Urinary bladder (tissue), 4 donors: ENCODE data around the gene TAS2R1. TPM values are rescaled to one million over a fixed set of nuclear protein-coding genes. Genes with fewer than 3 reads are reported as not detected.

Experiments used
- DNase-seq: peaks from one replicate; pipeline ENCODE4 v3.0.0-alpha.2; 2015; ENCODE audit errors: extremely low spot score
- H3K27ac ChIP-seq: one replicate; pipeline ENCODE4 v1.5.1; 2013; ENCODE audit warnings: low read depth, mild to moderate bottlenecking, moderate library complexity
- H3K36me3 ChIP-seq: one replicate; pipeline ENCODE4 v1.6.1; 2013; ENCODE audit warnings: mild to moderate bottlenecking, moderate library complexity; ENCODE audit not compliant: insufficient read depth
- H3K4me1 ChIP-seq: one replicate; pipeline ENCODE4 v1.6.1; 2013; ENCODE audit warnings: mild to moderate bottlenecking, moderate library complexity; ENCODE audit not compliant: insufficient read depth
- H3K4me3 ChIP-seq: one replicate; pipeline ENCODE4 v1.5.1; 2013; ENCODE audit warnings: low read depth, low read length
- WGBS: extraction: QIAGEN DNeasy Blood & Tissue Kit; methylation state at CpG from one replicate; pipeline ENCODE4 v1.1.7; 2013; 5-methylcytosine and 5-hydroxymethylcytosine counted together
- polyA plus RNA-seq: library from polyadenylated mRNA; stranded (reverse); fragments of 200-250 nt; gene quantifications from one replicate; pipeline ENCODE4 v1.2.3, GENCODE V29; 2013
- total RNA-seq: library from RNA; depleted of rRNA; stranded (reverse); fragments of >200 nt; gene quantifications from one replicate; pipeline ENCODE4 v1.2.3, GENCODE V29; 2014
- donor health status: healthy with polysubstance abuse.
- donor health status: healthy.

Gene TAS2R1
- total and polyA plus RNA-seq, 2 donors, result not detected

DNA sequence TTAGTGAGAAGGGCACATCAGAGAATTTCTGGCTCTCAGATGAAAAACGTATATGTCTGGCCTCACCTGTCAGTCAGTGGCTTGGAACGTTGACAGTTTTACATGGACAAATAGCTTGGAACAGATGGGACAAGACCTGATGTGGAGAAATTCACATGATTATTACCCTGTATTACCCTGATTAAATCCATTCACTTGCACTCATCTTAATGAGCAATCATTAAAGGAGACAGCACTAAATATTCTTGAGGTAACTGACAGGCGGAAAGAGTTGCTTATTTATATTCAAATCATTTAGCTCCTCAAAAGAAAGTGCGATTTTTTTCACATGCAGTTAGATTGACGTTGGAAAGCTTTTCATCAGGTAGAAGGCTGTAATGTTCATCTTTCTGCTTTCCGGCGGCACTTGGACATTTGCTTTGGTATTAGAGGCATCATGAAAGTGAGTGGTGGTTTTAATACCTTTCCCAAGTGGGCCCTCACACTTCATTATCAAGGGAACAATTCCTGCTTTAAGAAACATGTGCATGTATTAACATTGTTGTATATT, 11.7 kb upstream of the TAS2R1 start:
- no peak for DNase-seq
- Histone ChIP-seq H3K4me1 (no peaks in the 10 kb centered on the region), H3K27ac (no peak overlapping the region), H3K4me3 (no peak overlapping the region), H3K36me3 (no peaks in the 10 kb centered on the region)
- WGBS, result 84% methylated on average over 7 of the region's 7 CpGs

DNA sequence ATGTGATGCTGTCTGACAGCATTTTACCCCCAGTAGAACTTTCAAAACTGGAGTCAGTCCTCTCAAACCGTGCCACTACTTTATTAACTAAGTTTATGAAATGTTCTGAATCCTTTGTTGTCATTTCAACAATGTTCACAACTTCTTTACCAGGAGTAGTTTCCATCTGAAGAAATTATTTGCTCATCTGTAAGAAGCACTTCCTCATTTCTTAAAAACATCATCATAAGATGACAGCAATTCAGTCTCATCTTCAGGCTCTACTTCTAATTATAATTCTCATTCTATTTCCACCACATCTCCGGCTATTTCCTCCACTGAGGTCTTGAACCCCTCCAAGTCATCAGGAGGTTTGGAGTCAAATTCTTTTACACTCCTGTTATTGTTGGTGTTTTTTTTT, 2.3 kb upstream of the TAS2R1 start:
- Histone ChIP-seq H3K4me1 (no peaks in the 10 kb centered on the region), H3K36me3 (no peaks in the 10 kb centered on the region), H3K4me3 (no peak overlapping the region), H3K27ac (no peak overlapping the region)
- DNase-seq, result no peak
- 78% methylated on average over 2 of the region's 2 CpGs for WGBS

DNA sequence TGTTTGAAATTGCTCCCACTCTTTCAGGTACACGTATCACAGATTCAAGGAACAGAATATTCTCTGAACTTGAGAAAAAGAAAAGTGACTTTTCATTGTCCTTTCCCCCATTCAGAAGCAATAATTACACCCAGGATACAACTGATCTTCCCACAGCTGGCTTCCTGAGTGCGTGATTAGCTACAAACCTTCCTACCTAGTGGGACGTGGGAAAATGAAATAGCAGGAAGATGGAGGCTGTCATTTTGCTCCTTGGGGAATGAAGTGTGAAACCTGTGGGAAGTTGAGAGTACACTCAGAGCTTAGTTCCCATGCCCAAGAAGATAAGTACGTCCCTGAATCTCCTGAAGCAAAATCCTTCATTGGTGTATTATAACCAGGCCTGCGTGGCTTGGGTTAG, 2.6 kb downstream of the TAS2R1 start:
- DNase-seq, result no peak
- Histone ChIP-seq H3K4me3 (no peak overlapping the region), H3K27ac (no peak overlapping the region), H3K4me1 (no peaks in the 10 kb centered on the region), H3K36me3 (no peaks in the 10 kb centered on the region)
- 81% methylated on average over 5 of the region's 5 CpGs for WGBS

DNA sequence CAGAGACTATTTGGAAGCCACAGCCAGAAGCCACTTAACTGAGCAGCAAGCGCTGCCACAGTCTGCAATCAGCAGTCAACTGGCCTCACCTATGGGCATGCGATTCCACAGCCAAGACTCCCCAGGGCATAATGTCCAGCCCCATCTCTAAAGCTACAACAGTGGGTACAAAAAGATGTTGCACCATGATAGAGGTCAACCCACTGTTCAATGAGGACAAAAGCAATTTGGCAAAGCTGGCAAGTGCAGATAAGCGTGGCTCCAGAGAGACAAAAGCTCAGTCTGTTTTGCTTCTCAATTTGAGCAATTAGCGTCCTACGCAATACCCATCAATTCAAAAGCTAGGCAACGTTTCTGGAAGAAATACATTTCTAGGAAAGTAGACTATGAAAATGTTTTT, 3.2 kb downstream of the TAS2R1 start:
- Histone ChIP-seq H3K36me3 (no peaks in the 10 kb centered on the region), H3K27ac (no peak overlapping the region), H3K4me3 (no peak overlapping the region), H3K4me1 (no peaks in the 10 kb centered on the region)
- WGBS, result 84% methylated on average over 6 of the region's 6 CpGs
- no peak for DNase-seq

DNA sequence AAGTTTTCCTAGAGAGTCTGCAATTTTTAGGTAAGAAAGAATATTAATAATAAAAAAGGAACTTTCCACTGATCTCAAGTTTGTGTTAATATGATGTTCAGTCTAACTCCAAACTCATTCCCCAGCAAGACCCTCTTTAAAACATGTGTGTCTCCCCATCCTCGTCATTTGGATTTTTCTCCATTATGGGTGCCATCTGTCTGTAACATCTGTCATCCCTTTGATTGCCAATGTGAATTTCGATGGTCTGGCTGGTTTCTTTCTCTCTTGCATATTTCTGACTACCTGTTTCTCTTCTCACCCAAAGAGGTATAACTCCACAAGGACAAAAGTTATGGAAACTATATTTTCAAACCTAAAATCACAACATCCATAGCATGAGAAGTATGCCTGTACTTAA, 4.4 kb downstream of the TAS2R1 start:
- Histone ChIP-seq H3K4me3 (no peak overlapping the region), H3K27ac (no peak overlapping the region)
- 85% methylated on average over 2 of the region's 2 CpGs for WGBS

DNA sequence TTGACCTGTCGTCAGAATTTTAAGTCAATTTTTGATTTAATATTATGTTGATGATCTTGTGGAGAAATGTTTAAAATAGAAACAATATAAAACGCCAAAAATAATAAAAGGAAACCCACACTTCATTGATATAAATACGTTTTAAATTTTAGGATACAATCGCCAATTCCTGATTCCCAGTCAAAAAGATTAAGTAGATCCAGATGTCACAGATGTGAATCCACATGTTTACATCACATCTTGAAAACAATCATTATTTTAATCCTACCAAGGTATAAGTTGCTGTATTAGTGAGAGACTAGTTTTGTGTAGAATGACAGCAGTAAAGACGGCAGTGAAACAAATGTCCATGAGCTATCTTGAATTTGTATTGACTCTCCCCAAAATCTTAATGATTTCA, 4.9 kb downstream of the TAS2R1 start:
- no peak for DNase-seq
- Histone ChIP-seq H3K36me3 (no peaks in the 10 kb centered on the region), H3K27ac (no peak overlapping the region), H3K4me1 (no peaks in the 10 kb centered on the region), H3K4me3 (no peak overlapping the region)
- 83% methylated on average over 5 of the region's 5 CpGs for WGBS

More for the DNA sequence above, 4.4 kb downstream of the TAS2R1 start:
- DNase-seq, result no peak
- Histone ChIP-seq H3K36me3 (no peaks in the 10 kb centered on the region), H3K4me1 (no peaks in the 10 kb centered on the region)

DNA sequence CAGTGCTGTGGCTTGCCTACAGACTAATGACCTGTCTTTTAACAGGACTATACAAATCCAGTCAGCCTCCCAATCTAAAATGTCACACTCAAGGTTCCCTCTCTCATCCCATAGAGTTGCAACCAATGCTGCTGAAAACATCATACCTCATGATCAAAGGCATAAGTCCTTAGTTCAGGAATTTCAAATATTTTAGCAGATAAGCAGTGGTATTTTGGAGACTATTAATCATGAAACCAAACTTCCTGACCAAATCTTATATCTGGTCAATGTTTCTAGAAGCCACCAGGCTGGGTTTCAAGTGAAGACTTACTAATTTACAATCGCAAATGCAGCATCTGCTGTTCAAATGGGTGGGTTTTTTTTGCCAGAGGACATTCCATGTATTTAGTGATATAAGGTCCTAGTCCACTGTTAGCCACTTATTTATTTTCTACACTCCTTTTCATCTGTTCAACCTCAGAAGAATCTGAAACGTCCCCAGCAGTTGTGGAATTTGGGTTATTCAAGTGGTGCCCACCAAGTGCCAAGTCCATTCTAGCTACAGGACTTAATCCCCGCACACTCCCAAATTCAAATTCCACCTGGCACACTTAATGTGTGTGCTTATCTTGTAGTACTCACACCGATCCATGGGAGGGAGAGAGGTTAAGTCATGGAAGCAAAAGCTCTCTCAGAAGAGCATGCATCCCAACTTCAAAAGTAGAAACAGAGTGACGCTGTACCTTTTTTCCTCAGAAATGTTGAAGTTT, 5.8 kb downstream of the TAS2R1 start:
- 86% methylated on average over 5 of the region's 5 CpGs for WGBS
- no peak for DNase-seq
- Histone ChIP-seq H3K4me1 (no peaks in the 10 kb centered on the region), H3K27ac (no peak overlapping the region), H3K36me3 (no peaks in the 10 kb centered on the region), H3K4me3 (no peak overlapping the region)

DNA sequence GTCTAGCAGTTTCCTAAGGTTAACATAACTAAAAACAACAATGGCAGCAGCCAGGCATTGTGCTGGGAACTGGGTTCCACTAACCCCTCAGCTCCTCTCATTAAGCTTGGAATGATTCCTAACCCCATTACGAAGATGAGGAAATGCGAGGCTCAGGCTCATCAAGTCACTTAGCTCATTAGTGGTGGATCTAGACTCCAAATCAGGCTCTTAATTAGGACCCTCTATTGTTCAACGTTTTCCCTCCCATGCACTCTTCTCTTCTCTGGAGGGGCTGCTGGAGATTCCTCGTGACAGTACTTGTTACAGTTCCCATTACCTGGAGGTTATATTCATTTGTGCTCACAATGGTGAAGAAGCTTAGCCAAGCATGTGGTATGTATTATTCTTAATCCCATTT, 6.5 kb downstream of the TAS2R1 start:
- H3K4me3 ChIP-seq, result no peak overlapping the region
- H3K4me1 ChIP-seq, result no peaks in the 10 kb centered on the region
- DNase-seq, result no peak
- no peaks in the 10 kb centered on the region for H3K36me3 ChIP-seq
- 85% methylated on average over 4 of the region's 4 CpGs for WGBS
- H3K27ac ChIP-seq, result no peak overlapping the region

DNA sequence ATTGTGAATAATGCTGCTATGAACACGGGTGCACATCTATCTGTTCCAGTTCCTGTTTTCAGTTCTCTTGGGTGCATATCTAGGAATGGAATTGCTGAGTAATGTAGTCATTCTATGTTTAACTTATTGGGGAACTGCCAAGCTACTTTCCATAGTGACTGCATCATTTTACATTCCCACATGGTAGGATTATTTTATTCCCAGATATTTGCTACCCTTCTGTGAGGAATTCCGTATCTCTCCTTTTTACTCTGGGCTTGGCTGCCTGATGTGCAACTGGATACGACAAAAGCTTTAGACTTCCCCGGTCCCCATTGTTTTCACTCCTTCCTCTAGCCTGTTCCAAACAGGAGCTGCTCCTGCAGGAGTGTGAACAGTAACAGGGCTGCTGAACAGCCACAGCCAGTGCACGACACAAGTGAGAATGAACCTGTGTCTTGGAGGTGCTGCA, 7.2 kb downstream of the TAS2R1 start:
- no peaks in the 10 kb centered on the region for H3K36me3 ChIP-seq
- DNase-seq, result no peak
- H3K4me1 ChIP-seq, result no peaks in the 10 kb centered on the region
- 21% methylated on average over 5 of the region's 5 CpGs for WGBS
- no peak overlapping the region for H3K4me3 ChIP-seq
- no peak overlapping the region for H3K27ac ChIP-seq

DNA sequence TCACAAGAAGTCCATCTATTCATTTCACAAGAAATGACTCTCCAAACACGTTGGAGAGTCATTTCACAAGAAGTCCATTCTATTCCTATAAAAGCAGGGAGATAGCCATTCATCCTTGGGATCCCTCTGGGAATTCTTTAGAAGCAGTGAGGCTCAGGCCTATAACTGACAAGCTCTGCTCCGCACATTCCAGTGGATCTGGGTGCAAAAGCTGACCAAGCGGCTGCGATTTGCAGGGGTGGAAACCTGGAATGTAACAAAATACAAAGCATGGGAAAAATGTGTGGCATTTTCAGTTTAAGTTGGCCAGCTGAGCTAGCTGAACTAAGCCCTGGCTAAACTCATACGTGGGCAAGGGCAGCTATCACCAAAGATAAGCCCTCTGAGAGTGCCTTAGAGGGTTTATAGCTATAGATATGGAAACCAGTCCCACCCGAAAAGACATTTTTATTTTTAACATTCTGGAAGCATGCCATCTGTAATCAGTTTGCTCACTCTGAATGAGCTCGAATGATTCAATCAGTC, 8.7 kb downstream of the TAS2R1 start:
- H3K4me3 ChIP-seq, result no peak overlapping the region
- H3K4me1 ChIP-seq, result no peaks in the 10 kb centered on the region
- no peak for DNase-seq
- no peaks in the 10 kb centered on the region for H3K36me3 ChIP-seq
- 37% methylated on average over 7 of the region's 7 CpGs for WGBS
- H3K27ac ChIP-seq, result no peak overlapping the region

DNA sequence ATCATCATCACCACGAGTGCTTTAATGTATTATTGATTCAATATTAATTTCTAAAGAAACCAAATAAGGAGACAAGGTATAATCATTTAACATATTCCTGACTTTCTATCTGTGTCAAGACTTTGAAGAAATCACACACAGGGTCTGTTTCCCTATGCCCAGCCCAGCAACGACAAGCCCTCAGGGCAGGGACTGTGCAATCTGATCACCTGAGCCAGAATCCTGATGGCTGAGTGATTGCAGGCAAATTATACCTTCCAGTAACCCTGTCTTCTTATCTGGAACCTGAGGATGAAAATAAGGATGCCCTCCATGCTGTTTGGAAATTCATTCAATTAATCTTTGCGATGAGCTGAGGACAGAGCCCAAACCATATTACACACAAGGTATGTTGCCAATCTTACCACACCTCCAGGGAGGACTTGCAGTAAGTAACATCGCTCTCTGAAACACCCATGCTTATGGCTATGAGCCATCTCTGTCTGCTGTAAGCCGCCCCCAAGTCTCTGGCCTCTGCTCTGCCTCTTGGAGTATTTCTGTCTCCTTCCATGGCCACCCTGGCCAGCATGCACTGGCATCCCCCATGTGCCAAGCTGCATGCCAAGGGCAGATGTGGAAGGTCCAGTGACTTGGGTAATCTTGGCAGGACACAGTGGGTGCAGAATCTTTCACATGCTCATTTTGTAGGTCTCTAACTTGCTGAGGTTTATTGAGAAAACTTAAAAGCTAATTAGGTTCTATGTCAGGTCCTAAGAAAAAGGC, 10.6 kb downstream of the TAS2R1 start:
- no peak overlapping the region for H3K4me3 ChIP-seq
- H3K27ac ChIP-seq, result no peak overlapping the region
- no peaks in the 10 kb centered on the region for H3K4me1 ChIP-seq
- no peaks in the 10 kb centered on the region for H3K36me3 ChIP-seq
- DNase-seq, result no peak
- WGBS, result 81% methylated on average over 5 of the region's 5 CpGs

DNA sequence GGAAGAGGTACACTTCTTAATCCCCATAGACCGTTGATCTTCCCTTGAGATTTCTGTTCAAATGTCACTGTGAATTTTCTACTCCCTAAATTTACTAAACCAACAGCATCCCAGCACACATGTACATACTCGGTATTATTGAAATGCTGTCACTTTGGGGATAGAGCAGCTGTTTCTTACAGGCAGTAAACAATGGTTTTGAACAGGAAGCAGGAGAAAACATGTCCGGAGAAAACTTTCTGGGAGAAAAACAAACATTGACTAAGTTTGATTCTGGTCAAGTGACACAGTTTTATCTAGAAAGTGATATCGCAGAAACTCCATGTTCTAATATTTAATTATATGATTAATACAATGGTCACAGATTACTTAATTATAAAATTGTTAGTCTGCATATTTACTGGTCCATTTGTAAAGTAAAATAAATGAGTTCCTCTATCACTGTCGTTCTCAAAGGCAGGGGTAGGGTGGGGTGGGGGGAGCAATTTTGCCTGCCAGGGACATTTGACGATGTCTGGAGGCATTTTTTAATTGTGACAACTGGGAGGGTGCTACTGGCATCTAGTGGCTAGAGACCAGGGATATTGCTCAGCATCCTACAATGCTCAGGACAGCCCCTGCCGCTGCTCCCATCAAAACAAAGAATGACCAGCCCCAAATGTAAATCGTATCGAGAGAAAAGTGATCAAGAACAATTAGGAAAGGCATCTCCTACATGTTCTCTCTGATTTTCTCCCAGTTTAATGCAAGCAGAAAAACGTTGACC, 12.2 kb downstream of the TAS2R1 start:
- Histone ChIP-seq H3K36me3 (no peaks in the 10 kb centered on the region), H3K27ac (no peak overlapping the region), H3K4me3 (no peak overlapping the region), H3K4me1 (no peaks in the 10 kb centered on the region)
- 58% methylated on average over 10 of the region's 10 CpGs for WGBS
- DNase-seq, result no peak

DNA sequence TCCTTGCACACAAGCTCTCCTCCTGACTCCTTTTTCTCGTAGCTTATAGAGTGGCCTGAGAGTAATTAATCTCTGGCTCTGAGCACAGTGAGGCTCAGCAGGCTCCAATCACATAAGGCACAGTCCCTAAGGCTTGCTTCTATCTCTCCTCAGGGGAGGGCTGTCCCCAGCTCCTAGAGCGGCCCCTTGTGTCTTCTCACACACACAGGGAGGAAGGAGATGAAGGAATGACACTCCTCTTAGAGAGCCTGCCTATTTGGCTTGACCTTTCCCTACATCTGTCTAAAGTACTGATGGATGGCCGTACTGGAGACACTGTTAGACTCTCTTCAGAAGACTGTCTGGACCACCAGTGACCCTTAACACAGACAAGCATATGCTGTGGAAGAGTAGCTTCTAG, 12.9 kb downstream of the TAS2R1 start:
- no peak for DNase-seq
- Histone ChIP-seq H3K27ac (no peak overlapping the region), H3K4me3 (no peak overlapping the region), H3K4me1 (no peaks in the 10 kb centered on the region), H3K36me3 (no peaks in the 10 kb centered on the region)
- WGBS, result 45% methylated on average over 3 of the region's 3 CpGs
